Measurements from ENCODE around the gene RHBDF2.

GRCh38 chr17:76512366-76513305 is 11.4 kb upstream of the RHBDF2 start:
- no peak for TF ChIP-seq POLR2A (IDR thresholded peaks at IDR 0.05)
- no peak for TF ChIP-seq CTCF (IDR thresholded peaks at IDR 0.05)
- TF ChIP-seq POLR2AphosphoS5 (IDR thresholded peaks at IDR 0.05; ENCODE audit: insufficient read depth in 1 of 2, low read depth in 1 of 2) = no peak
